Neuronal stem cell (in vitro differentiated cells): Measurements from ENCODE around the gene ALOXE3.

Source experiments
- DNase-seq: peaks from one replicate; pipeline ENCODE4 v3.0.0-alpha.2; 2013; ENCODE audit warnings: low spot score
- H2AFZ ChIP-seq: one replicate; pipeline ENCODE4 v1.6.1; 2013; ENCODE audit warnings: mild to moderate bottlenecking, low read length, inconsistent platforms
- H2AK5ac ChIP-seq: 2 replicates; pipeline ENCODE4 v1.6.1; 2013; ENCODE audit warnings: low read depth, mild to moderate bottlenecking, inconsistent platforms, low read length, moderate library complexity, mixed read lengths
- H2BK120ac ChIP-seq: 2 replicates; pipeline ENCODE4 v1.6.1; 2013; ENCODE audit warnings: low read depth, mild to moderate bottlenecking, inconsistent platforms, low read length, moderate library complexity, mixed read lengths
- H2BK12ac ChIP-seq: one replicate; pipeline ENCODE4 v1.6.1; 2013; ENCODE audit warnings: low read length, inconsistent platforms
- H2BK15ac ChIP-seq: 2 replicates; pipeline ENCODE4 v1.6.1; 2013; ENCODE audit warnings: mild to moderate bottlenecking, low read length, inconsistent platforms, mixed read lengths
- H2BK5ac ChIP-seq: one replicate; pipeline ENCODE4 v1.6.1; 2013; ENCODE audit warnings: inconsistent platforms, mild to moderate bottlenecking, low read length, moderate library complexity
- H3K14ac ChIP-seq: one replicate; pipeline ENCODE4 v1.6.1; 2013; ENCODE audit warnings: low read length, inconsistent platforms
- H3K18ac ChIP-seq: 2 replicates; pipeline ENCODE4 v1.6.1; 2013; ENCODE audit warnings: low read length, inconsistent platforms
- H3K23ac ChIP-seq: 2 replicates; pipeline ENCODE4 v1.6.1; 2013; ENCODE audit warnings: low read depth, mild to moderate bottlenecking, mixed read lengths, low read length, inconsistent platforms; ENCODE audit not compliant: poor library complexity
- H3K27ac ChIP-seq: replicated peaks from 3 replicates; pipeline ENCODE4 v1.5.1; 2013; ENCODE audit warnings: low read length, inconsistent platforms
- H3K27me3 ChIP-seq, 3 experiments: 2 replicates each; pipeline ENCODE4 v1.6.1; 2013; ENCODE audit warnings: low read length in 3 of 3, mild to moderate bottlenecking in 2 of 3, inconsistent platforms in 1 of 3, low read depth in 1 of 3, mixed read lengths in 1 of 3, moderate library complexity in 1 of 3; ENCODE audit not compliant: control insufficient read depth in 3 of 3, insufficient read depth in 3 of 3
- H3K36me3 ChIP-seq, 2 donors: replicated peaks in 1 of 2; 2 replicates each; pipeline ENCODE4 v1.6.1; 2013; ENCODE audit warnings: low read length in 2 of 2; ENCODE audit not compliant: control insufficient read depth in 2 of 2, insufficient read depth in 2 of 2
- H3K4ac ChIP-seq: 2 replicates; pipeline ENCODE4 v1.6.1; 2013; ENCODE audit warnings: inconsistent platforms, mild to moderate bottlenecking, low read length, moderate library complexity
- H3K4me1 ChIP-seq, 2 donors: 1 replicate in 1 of 2; 2 replicates in 1 of 2; pipeline ENCODE4 v1.6.1; 2013; ENCODE audit warnings: low read length in 2 of 2, low read depth in 1 of 2; ENCODE audit not compliant: control insufficient read depth in 2 of 2, insufficient read depth in 1 of 2
- H3K4me2 ChIP-seq: one replicate; pipeline ENCODE4 v1.6.1; 2013; ENCODE audit warnings: mild to moderate bottlenecking, low read length, inconsistent platforms; ENCODE audit not compliant: insufficient read depth, poor library complexity, severe bottlenecking
- H3K4me3 ChIP-seq, 2 donors: 2 replicates each; pipeline ENCODE4 v1.5.1; 2013; ENCODE audit warnings: low read length in 2 of 2, mild to moderate bottlenecking in 2 of 2, inconsistent platforms in 1 of 2, moderate library complexity in 1 of 2
- H3K79me1 ChIP-seq: one replicate; pipeline ENCODE4 v1.6.1; 2013; ENCODE audit warnings: low read depth, mild to moderate bottlenecking, inconsistent platforms, low read length, moderate library complexity
- H3K9ac ChIP-seq: one replicate; pipeline ENCODE4 v1.6.1; 2013; ENCODE audit warnings: mild to moderate bottlenecking, low read depth, low read length, inconsistent platforms; ENCODE audit not compliant: poor library complexity
- H3K9me3 ChIP-seq, 2 donors: replicated peaks in 1 of 2; 2 replicates each; pipeline versions ENCODE3 to v1.6.1; 2013; ENCODE audit warnings: low read length in 2 of 2, mild to moderate bottlenecking in 2 of 2, inconsistent platforms in 1 of 2, low read depth in 1 of 2, mixed read lengths in 1 of 2, moderate library complexity in 1 of 2; ENCODE audit not compliant: control insufficient read depth in 2 of 2, insufficient read depth in 1 of 2
- H4K8ac ChIP-seq: one replicate; pipeline ENCODE4 v1.6.1; 2013; ENCODE audit warnings: low read depth, mild to moderate bottlenecking, inconsistent platforms, low read length, moderate library complexity
- H4K91ac ChIP-seq: one replicate; pipeline ENCODE4 v1.6.1; 2013; ENCODE audit warnings: low read length, low read depth, mild to moderate bottlenecking, inconsistent platforms; ENCODE audit not compliant: poor library complexity
- WGBS, 2 donors: extraction: QIAGEN DNeasy Blood & Tissue Kit; methylation state at CpG; one replicate each; pipeline ENCODE4 v1.1.7; 2013; ENCODE audit warnings: missing lambda C conversion rate in 2 of 2, mixed read lengths in 1 of 2; ENCODE audit not compliant: insufficient read length in 2 of 2, insufficient replicate concordance in 1 of 2; ENCODE audit errors: extremely low coverage in 2 of 2; 5-methylcytosine and 5-hydroxymethylcytosine counted together

Gene ALOXE3

GRCh38 chr17:8055851-8056231 is 62.5 kb downstream of the ALOXE3 start:
- H3K18ac ChIP-seq: no peak overlapping the region
- no peaks in the 10 kb centered on the region for H3K36me3 ChIP-seq
- H3K27me3 ChIP-seq: peaks cover 0 to 68% (median 23%) of the 10 kb centered on the region in 3 experiments
- no peak overlapping the region for H3K4me3 ChIP-seq
- H3K9ac ChIP-seq: no peak overlapping the region
- no peak overlapping the region for H3K4me2 ChIP-seq
- H3K79me1 ChIP-seq: no peaks in the 10 kb centered on the region
- WGBS, 2 donors: no CpG with 5 or more reads among the region's 3 CpGs
- no peak for DNase-seq
- H3K4me1 ChIP-seq: no peaks in the 10 kb centered on the region
- no peak overlapping the region for H2BK12ac ChIP-seq
- no peak overlapping the region for H3K27ac ChIP-seq
- no peak overlapping the region for H2BK120ac ChIP-seq
- no peak overlapping the region for H3K14ac ChIP-seq
- H3K4ac ChIP-seq: no peak overlapping the region
- no peak overlapping the region for H2BK5ac ChIP-seq
- H2AK5ac ChIP-seq: no peak overlapping the region
- H4K8ac ChIP-seq: no peak overlapping the region
- no peak overlapping the region for H4K91ac ChIP-seq
- no peak overlapping the region for H2AFZ ChIP-seq
- no peak overlapping the region for H2BK15ac ChIP-seq
- H3K9me3 ChIP-seq: no peaks in the 10 kb centered on the region
- no peak overlapping the region for H3K23ac ChIP-seq

GRCh38 chr17:8053600-8053999 is 64.7 kb downstream of the ALOXE3 start:
- WGBS, 2 donors: no CpG with 5 or more reads among the region's 7 CpGs

GRCh38 chr17:8052256-8053252 is 65.8 kb downstream of the ALOXE3 start:
- H3K4ac ChIP-seq: no peak overlapping the region
- no peak overlapping the region for H3K4me3 ChIP-seq
- no peak overlapping the region for H2BK15ac ChIP-seq
- H4K91ac ChIP-seq: no peak overlapping the region
- H3K9me3 ChIP-seq: no peaks in the 10 kb centered on the region
- H3K23ac ChIP-seq: no peak overlapping the region
- no peak overlapping the region for H2BK5ac ChIP-seq
- no peak overlapping the region for H3K14ac ChIP-seq
- H3K79me1 ChIP-seq: no peaks in the 10 kb centered on the region
- no peak overlapping the region for H2BK12ac ChIP-seq
- H3K9ac ChIP-seq: no peak overlapping the region
- H4K8ac ChIP-seq: no peak overlapping the region
- H3K4me2 ChIP-seq: no peak overlapping the region
- no peak overlapping the region for H2AK5ac ChIP-seq
- H3K27me3 ChIP-seq: peaks cover 0 to 64% (median 6%) of the 10 kb centered on the region in 3 experiments
- DNase-seq: no peak
- H2BK120ac ChIP-seq: no peak overlapping the region
- H3K18ac ChIP-seq: peak overlapping the region; percentile 39
- H2AFZ ChIP-seq: no peak overlapping the region
- H3K27ac ChIP-seq: no peak overlapping the region
- no peaks in the 10 kb centered on the region for H3K36me3 ChIP-seq
- 100% methylated on average over 2 of the region's 6 CpGs for WGBS, 2 donors
- no peaks in the 10 kb centered on the region for H3K4me1 ChIP-seq

More at GRCh38 chr17:8053600-8053999, 64.7 kb downstream of the ALOXE3 start:
- no peaks in the 10 kb centered on the region for H3K4me1 ChIP-seq
- H3K27me3 ChIP-seq: peaks cover 0 to 60% (median 11%) of the 10 kb centered on the region in 3 experiments
- H3K23ac ChIP-seq: no peak overlapping the region
- no peak overlapping the region for H4K8ac ChIP-seq
- no peak overlapping the region for H3K4me3 ChIP-seq
- H3K9me3 ChIP-seq: no peaks in the 10 kb centered on the region
- no peaks in the 10 kb centered on the region for H3K36me3 ChIP-seq
- H2BK15ac ChIP-seq: no peak overlapping the region
- no peak for DNase-seq
- no peak overlapping the region for H2BK5ac ChIP-seq
- H4K91ac ChIP-seq: no peak overlapping the region
- H2AK5ac ChIP-seq: no peak overlapping the region
- H3K79me1 ChIP-seq: no peaks in the 10 kb centered on the region
- no peak overlapping the region for H2AFZ ChIP-seq
- no peak overlapping the region for H2BK120ac ChIP-seq
- H2BK12ac ChIP-seq: no peak overlapping the region
- no peak overlapping the region for H3K4me2 ChIP-seq
- H3K4ac ChIP-seq: no peak overlapping the region
- no peak overlapping the region for H3K18ac ChIP-seq
- H3K9ac ChIP-seq: no peak overlapping the region
- H3K27ac ChIP-seq: no peak overlapping the region
- no peak overlapping the region for H3K14ac ChIP-seq

- Histone ChIP-seq H3K27ac (no peak overlapping the region), H3K4me1 (no peaks in the 10 kb centered on the region), H3K79me1 (no peaks in the 10 kb centered on the region), H3K23ac (no peak overlapping the region), H4K91ac (no peak overlapping the region), H4K8ac (no peak overlapping the region), H3K18ac (no peak overlapping the region), H3K36me3 (no peaks in the 10 kb centered on the region), H3K4me3 (no peak overlapping the region), H2BK120ac (no peak overlapping the region), H3K4ac (no peak overlapping the region), H3K4me2 (no peak overlapping the region), H3K14ac (no peak overlapping the region), H2AK5ac (no peak overlapping the region), H2BK15ac (no peak overlapping the region), H3K9ac (no peak overlapping the region), H3K9me3 (no peaks in the 10 kb centered on the region), H2AFZ (no peak overlapping the region), H2BK5ac (no peak overlapping the region), H3K27me3 (peaks cover 0 to 64% (median 5%) of the 10 kb centered on the region in 3 experiments), H2BK12ac (no peak overlapping the region)
- no CpG with 5 or more reads among the region's 7 CpGs for WGBS, 2 donors
- no peak for DNase-seq
These were observed 66.5 kb downstream of the ALOXE3 start for GRCh38 chr17:8051831-8052230.
